A549 treated with AZD9567 at 1 μM for 4 hours (cell line): Measurements from ENCODE around the gene RAPGEF5. TPM values are rescaled to one million over a fixed set of nuclear protein-coding genes. Genes with fewer than 3 reads are reported as not detected.

Experiments
- total RNA-seq: library from RNA; stranded (reverse); fragments of 200-300 nt; extraction: Qiagen RNA extraction; gene quantifications from 5 replicates; pipeline ENCODE4 v1.2.3, GENCODE V29; 2022; ENCODE audit not compliant: insufficient read depth

RAPGEF5 gene
- 0.06 to 0.07 TPM (median 0.06 TPM) in 4 of 5 replicates, not detected in the other for total RNA-seq

DNA sequence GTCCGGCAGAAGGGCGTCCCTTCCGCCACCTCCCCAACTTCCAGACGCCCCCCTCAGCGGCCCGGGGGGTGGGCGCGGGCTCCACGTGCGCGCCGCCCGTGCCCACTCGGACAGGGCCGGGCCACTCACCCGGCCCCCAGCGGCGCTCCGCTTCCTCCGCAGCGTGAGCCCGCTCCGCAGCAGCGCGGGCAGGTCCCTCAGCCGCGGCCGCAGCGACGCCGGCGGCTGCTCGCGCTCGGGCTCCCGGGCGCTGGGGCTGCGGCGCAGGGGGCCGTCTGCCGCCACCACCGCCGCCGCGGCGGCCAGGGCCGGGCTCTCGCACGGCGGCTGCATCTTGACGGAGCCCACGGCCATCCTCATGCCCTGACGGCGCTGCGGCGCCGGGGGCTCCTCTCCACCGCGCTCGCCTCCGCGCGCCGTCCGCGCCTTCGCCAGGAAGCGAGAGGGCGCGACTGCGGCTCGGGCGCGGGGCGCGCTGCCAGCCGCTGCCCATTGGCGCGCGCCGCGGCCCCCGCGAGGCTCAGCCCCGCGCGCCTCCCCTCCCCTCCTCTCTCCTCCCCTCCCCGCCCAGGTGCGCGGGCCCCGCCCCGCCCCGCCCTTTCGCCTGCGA is at the start of gene RAPGEF5:
RAPGEF5 (minus strand) TSS at position 454 of the 610 bp plus-strand sequence; CDS start at position 360, 94 bp downstream.

Other genes with a start within 250 kb of the RAPGEF5 start
- 0.08 to 0.14 TPM (median 0.13 TPM) in 4 of 5 replicates, not detected in the other for gene STEAP1B, start 143.0 kb upstream of the RAPGEF5 start, total RNA-seq